ENCODE data around the gene HOXD8.
A peak's percentile ranks its signal among the peaks of the same experiment; 100 is the strongest.

HOXD8 gene

DNA sequence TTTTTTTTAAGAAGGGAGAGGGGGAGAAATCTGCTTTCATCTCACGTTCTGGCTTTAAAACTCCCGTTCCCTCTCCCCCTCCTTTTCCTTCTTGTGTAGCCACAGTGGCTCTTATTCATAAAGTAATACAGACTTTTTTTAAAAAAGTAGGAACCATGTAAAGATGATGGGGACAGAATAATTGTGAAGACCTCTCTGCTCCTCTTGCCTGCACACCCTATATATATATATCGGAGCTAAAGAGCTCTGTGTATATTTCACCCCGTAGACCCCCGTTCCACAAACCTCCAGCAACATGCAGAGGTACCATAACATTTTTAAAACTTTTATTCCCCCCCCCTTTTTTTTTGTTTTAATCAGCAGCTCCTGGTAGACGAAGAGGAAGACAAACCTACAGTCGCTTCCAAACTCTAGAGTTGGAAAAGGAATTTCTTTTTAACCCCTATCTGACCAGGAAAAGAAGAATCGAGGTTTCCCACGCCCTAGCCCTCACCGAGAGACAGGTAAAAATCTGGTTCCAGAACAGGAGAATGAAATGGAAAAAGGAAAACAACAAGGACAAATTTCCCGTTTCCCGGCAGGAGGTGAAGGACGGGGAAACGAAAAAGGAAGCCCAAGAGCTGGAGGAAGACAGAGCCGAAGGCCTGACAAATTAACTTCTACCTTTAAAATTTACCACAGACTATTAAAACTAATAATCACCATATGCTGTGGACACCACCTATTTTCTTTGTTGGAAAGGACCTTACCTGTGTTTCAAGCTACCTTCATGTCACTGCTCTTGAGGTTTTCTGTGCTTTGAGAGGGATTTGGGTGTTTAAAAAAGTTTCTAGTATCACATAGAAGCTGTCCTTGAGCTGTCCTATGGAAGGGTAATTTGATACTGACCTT is 1.7 kb downstream of the HOXD8 start:
- DNase-seq, result no peak

DNA sequence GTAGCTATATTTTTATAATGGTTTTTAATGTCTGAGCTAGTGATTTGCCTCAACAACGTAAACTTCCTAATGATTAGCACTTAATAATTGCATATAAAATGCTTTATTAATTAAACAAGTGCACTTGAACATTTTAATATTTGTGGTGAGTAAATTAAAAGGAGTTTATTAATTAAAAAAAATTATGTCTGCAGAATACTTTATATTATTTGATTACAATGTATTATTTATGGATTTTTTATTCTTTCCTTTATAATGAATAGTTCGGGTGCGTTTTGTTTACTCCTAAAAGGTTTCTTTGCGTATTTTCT is 2.3 kb downstream of the HOXD8 start:
- no peak for DNase-seq

DNA sequence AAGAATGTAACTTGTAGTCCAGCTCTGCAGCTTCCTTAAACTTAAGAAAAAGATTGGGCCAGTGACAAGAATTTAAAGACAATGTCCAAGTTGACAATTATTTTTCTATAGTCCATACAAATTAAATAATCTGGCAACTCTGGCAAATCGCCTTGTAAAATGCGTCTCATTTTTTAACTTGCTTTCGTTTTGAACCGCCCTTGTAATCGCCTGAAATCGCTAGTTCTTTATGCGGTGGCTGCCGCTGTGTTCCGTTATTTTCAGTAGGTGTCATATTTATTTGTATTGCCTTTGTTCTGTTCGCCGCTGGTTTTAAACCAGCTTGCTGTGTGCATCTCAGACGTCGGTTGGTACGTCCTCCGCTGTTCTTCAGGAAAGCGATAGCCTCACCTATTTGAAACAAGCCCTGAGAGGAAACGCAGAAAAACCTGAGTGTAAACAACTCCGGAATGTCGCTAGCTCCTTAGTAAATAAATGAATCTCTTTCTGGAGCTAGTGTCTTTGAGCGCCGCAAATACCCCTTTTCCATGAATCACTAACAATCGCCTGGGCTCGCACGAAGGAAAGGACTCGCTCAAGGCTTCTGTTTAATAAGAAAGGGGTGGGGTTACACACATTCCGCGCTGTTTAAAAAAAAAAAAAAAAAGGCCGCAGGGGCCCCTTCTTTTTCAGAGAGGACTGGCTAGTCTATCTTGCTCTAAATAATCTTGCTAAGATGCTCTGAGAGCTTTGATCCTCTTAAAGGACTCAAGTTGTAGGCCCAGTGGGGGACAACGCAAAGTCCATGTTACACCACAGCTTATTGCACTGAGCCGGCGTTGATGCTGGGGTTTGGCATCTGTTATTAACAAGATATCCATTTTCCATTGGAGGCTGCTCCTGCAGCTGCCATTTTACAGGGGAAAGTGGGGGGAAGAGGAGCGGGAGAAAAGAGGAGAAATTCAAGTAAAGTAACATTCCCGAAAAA is 3.0 kb downstream of the HOXD8 start:
- peak in 1 of 5 experiments; percentile 57 for DNase-seq

DNA sequence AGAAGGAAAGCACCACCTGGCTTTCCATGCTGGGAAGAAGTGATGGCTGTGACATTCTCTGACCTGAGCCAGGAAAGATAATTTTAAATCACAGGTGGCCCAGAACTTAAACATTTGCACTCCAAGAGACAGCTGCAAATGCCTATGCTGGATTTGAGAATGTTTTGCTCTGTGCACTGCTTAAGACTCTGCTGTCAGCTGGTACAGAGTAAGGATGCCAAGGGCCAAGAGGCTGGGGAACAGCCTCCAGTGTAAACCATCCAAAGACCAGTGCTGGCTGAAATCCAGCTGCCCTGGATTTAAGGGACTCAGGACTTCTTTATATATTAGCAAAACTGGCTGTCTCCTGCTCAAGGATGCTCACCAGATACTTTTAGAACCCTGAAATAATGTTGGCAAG is 3.9 kb downstream of the HOXD8 start:
- no peak for DNase-seq

DNA sequence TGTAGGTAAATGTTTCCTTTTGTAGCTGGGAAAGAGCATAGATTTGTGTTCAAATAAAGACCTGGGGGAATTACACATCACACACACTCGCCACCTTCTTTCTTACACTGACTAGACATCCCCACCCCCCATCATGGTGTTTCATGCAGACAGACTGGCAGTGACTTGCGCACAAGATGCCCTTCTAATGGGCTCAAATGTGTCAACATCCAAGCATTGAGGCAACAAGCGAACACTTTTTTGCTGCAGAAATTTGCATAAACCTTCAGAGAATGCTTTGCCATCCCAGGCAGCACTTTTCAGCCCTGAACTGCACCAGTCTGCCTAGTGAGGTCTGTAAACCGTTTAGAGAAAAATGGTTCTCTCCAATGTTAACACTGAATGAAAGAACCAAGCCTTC is 4.5 kb downstream of the HOXD8 start:
- DNase-seq, result no peak

DNA sequence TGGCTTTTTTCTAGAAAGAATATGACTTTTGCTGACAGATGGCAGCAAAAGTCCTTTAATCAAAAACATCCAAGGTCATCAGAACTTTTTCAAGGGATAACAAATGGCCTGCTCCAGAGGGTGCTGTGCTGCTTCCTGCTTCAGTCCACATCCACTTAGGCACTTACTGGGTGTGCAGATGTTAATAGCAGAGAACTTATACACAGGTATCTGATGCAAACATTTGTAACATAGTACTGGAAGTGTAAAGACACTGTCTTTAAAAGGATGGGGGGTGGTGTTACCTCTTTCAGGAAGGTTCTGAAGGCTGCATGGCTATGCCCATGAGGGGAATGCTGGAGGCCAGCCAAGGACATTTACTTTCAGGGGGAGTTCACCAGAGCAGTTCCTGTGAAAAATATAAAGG is 5.5 kb downstream of the HOXD8 start:
- DNase-seq, result no peak

DNA sequence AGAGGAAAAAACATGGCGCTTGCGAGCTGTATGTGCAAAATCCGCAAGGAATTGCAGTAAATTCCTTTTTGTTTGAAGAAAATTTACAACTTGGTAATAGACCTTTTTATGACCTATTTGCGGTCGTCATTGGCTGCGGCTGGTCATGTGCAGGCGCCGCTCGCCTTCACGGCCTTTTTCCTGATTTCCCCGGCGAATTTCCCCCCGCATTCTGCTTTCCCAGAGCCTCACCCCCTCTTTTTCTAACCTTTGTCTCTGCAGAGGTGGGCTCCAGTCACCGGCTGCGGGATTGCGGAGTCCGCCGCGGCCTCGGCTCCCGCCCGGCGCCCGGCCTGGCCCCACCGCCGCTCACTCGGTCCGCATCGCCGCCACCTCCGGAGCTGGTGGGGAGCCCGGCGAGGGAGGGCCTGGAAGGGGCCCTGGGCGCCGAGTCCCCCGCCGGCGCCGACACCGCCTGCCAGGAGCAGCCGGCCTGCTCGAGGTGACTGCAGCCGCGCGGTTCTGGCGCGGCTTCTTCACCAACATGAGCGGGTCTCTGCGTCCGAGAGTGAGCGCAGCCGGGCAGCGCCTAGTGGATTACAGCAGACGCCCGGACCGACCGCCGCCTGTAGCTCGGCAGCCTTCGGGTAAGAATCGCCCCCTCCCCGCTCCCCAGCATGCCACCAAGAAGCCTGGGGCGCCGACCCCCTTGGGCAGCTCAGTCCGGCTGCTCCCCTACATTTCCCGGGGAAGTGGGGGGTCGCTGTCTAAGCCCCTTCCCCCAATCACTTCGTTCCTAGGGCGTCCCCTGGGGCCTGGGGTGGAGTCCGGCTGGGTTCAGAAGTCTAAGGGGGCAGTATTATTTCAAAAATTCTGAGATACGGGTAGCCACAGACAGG is 7.1 kb downstream of the HOXD8 start:
- DNase-seq, result no peak

DNA sequence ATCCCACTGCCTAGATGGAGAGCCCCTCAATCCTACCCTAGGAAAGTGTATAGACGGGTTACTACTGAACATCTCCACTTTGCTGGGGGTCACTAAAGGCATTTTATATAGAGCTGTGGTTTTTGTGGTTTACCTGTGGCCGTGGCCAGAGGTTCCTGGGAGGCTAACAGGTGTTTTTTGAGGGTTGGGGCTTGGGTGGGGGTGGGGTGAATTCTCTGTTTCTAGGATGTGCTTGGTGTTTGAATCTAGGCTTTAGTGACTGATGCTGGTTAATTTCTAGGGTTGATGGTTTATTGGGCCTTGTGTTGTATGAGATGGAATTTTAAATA is 7.7 kb downstream of the HOXD8 start:
- DNase-seq, result no peak

DNA sequence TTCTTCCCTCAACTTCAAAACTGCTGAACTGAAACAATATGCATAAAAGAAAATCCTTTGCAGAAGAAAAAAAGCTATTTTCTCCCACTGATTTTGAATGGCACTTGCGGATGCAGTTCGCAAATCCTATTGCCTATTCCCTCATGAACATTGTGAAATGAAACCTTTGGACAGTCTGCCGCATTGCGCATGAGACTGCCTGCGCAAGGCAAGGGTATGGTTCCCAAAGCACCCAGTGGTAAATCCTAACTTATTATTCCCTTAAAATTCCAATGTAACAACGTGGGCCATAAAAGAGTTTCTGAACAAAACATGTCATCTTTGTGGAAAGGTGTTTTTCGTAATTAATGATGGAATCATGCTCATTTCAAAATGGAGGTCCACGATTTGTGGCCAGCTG is 8.4 kb downstream of the HOXD8 start:
- DNase-seq, result no peak

DNA sequence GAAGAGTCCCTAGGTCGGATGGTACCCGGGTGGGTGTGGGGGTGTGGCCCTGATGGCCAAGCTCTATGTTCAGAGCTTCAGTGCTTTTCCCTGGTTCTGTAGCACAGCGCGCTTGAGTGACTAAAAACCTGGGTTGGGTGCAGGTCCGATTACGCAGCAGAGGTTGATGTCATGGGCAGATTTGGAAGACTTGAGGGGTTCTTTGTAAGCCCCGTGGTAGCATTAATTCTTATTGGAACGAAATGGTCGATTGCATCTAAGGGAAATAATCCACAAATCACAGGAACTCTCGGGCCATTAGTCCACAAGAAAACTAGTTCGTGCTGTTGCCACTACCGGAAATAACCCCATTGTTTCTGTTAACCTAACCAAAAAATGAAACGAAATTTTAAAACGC is 9.0 kb downstream of the HOXD8 start:
- no peak for DNase-seq

DNA sequence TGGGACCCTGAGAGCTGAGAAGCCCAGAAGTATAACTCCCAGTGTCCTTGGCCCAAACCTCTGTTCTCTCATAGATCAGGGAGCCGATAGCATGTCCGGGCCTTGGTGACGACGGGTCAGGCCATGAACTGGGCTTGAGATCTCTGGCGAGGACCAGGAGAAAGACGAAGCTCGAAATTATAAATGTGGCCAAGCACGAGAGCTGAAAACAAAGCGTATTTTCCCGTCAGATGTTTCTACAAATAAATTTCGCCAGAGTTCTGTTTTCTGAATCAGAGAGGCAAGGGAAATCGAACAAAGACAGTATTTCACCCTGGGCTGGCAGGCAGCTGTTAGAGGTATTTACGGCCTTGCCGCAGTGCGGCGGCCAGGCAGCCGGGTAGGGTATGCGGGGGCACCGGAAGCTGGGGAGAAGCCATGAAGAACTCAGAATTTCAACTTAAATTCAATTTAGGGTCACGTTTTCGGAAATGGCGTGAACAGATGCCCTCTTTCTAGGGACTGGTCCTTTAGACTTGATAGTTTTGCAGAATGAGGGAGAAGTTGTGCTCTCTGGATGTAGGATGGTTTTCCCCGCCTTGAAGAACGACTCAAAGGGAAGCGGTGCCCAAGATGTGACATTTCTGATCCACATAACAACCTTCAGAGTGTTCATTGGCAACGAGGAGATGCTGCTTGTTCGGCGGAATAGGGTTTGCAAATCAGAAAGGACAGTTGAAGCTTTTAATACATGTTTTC is 9.6 kb downstream of the HOXD8 start:
- DNase-seq, result no peak

DNA sequence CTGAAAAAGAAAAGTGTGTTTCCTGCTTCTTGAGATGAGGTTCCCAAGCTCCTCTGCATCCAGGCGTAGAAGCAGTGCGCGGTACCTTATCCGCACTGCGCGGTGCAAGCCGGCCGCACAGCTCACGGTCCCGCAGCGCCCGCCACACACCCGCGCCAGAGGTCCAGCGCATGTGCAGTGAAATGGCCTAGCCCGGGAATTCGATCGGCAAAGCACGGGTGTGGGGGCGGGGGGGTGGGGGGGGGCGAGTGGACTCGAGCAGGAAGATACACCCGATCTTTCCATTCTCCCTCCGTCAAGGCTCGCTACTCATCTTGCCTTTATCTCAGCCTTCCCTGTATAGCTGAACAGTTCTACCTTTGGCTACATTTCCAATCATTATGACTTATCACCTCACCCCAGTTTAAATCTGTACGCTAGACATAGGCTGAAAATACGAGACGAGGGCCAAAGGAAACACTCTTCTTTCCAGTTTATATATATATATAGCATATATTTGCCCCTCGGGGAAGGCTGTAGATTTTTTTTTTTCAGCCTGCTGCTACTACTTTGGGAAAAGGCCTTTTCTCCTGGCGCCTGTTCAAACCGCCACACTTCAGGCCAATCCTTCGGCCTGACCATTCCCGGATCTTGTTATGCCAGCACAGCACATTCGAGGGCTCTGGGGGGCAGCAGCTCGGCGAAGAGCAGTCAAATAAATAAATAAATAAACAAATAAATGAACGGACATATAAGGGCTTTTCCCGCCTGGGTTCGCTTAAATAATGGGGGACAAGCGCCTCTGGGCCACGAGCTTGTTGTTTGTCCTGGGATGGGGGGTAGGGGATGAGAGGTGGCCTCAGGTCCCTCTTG is 10.4 kb downstream of the HOXD8 start:
- DNase-seq, result no peak

DNA sequence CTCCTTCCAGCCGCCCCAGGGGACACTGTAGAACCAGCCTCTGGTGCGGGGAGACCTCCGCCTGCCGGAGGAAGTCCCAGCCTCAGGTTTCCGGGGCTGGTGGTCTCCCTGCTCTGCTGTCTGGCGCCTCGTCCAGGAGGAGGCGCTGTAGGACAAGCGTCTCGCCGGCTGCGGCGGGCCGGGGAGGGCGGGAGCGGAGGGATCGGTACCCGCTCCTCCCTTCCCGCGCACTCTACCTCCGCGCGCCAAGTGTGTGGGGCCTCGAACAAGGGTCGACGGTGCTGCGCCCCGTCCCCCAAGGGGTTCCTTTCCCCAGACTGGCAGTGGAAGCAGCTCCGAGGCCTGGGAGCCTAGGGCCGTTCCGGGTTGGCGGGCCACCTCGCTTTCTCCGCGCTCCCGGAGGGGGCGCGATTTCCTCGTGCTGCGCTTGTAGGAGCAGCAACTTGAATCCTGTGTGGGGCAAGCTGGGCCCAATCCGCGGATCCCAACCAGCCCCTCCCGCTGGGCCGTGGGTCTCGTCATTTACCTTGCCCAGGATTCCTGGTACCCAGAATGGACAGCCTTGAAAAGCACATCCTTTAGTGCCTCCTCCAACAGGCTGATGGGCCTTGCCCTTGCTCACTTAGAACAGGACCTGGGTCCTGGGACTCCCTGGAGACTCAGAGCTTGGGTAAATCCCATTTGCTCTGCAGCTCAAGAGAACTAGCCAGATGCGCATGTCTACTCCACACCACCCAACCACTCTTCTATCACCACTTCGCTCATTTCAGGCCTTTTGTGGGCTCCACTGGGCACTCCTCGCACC is 11.2 kb downstream of the HOXD8 start:
- DNase-seq, result peak in 4 of 5 experiments; percentile 27 to 72 (median 51)

DNA sequence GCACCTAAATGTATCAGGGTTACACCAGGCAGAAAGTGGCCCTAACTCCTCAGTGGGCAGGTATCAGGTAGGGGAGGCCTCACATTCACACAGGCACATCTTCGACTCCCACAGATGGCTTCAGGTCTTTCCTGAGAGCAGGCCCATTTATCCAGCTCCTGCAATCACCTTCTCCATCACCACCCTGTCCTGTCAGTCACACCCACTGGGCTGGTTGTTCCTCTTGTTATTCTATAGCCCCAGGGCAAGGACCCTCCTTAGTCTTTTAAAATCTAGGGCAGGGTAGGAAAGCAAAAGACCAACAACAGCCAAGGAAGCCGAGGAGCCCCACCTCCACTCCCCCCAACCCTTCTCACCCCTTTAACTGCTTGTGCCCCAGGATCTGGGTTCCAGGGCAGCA is 12.8 kb downstream of the HOXD8 start:
- no peak for DNase-seq

DNA sequence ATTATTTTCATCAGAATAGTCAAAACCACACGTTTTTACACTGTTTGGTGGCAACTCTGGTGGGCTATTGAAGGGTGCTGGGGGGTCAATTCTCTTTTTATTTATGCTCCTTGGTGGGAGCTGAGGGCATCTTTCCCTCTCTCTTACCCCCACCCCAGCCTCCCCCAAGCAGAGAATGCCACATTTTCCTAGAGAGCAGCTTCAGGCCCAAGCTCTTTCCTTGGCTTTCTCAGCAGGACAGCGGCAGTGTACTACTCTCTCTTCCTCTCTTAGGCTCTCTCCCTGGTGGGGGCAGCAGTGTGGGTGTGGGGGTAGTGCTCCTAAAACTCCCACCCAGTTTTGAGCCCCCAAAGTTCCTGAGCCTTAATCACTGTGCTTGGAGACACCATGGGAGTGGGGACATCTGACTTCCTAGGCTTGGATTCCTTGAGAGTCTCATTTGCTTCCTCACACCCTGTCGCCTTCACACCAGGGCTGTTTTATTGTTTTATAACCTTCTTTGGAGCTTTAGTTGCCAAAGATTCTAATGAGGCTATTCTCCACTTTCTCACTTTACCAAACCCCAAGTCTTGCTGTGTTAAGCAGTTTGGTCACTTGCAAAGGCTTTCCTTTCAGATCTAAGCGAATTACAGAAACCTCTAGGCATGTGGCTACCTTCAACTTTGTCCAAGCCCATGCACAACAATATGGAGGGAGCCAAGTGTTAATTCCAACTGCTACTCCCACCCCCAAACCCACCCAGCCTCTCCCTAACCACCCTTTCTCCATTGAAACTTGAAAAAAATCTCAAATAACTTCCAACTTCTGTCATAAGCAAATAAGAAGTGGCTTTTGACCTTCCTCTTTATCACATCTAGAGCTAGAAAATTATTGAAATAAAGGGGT is 15.8 kb downstream of the HOXD8 start:
- no peak for DNase-seq

DNA sequence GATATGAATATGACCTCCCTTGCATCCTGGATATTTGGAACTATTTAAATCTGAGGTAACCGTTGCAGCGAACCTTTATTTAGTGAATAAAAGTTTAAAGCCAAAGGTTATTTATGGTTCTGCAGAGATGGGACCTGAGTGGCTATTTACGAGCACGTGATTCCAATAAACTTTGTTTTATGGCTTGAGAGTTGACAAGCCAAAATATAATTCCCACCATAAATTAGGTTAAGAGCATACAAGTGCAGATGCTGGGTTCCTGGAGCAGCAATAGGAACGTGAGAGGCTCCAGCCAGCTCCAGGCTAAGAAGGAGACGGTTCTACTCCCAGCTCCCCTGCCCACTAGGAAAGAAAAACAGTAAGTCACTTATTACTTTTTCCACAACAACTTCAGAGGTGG is 16.6 kb downstream of the HOXD8 start:
- no peak for DNase-seq

DNA sequence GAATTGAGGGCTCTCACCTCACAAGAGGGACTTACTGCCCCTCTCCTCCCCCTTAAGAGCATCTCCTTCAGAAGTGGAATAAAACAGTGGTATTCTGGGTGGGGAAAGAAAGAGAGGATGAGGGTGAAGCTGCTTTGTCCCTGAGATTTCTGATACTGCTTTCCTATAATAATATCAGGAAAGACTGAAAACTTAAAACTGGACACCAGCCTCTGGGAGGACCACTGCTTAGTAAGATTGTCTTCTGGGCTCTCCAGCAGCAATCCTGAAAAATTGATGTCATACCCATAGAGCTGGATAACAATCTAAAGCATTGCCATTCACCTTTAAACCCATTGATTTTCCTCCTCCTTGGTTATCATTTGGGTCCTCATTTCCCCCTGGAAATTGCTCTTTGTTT is 17.1 kb downstream of the HOXD8 start:
- DNase-seq, result no peak

DNA sequence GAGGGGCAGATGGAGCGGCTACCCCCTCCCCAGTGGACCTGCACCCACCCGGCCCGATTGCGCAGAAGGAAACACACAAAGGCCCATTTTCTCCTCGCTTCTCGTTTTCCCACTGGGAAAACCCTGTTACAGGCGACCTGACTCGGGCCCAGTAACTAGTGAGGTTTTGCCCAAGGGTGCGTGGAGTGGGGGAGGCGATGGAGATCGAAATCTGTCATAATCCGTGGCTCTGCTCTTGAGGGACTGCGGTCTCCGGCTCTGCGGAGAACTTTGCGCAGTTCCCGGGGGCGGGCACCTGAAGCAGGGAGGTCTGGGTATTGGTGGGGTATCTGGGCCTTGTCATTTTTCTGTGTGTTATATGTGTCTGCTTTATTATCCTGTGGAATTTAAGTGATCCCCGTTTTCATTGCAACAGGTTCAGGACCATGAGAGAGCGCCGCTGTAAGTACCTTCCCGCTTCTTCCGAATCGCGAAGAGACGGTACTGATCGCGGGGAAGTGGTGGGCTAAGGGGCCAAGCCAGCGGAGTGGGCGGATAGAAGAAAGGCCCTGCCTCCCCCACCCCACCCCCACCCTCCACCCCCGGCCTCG is 17.8 kb downstream of the HOXD8 start:
- DNase-seq, result no peak
